ENCODE results near the gene ABCC4.
A peak's percentile ranks its signal among the peaks of the same experiment; 100 is the strongest.

The ABCC4 gene

DNA sequence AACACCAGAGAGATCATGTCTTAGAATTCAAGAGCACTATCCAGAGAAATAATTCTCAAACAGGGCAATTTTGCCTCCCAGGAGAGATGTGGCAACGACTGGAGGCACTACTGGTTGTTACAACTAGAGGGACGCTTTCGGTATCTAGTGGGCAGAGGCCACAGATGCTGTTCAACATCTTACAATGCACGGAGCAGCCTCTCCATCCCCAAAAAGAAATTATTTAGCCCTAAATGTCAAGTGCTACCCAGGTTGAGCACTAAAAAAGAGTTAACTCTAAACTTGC lies 78.6 kb downstream of the ABCC4 start:
- H3K27ac ChIP-seq (ENCODE audit: extremely low read depth, low read depth, low read length): no peak overlapping the region
- POLR2A ChIA-PET: no interaction called here
- CTCF ChIA-PET: interaction anchor here (0.6 to 0.7 kb wide), 2 partner anchors 8 to 176 kb away, joined by 3 to 8 read pairs; no protein-coding TSS in a partner anchor

DNA sequence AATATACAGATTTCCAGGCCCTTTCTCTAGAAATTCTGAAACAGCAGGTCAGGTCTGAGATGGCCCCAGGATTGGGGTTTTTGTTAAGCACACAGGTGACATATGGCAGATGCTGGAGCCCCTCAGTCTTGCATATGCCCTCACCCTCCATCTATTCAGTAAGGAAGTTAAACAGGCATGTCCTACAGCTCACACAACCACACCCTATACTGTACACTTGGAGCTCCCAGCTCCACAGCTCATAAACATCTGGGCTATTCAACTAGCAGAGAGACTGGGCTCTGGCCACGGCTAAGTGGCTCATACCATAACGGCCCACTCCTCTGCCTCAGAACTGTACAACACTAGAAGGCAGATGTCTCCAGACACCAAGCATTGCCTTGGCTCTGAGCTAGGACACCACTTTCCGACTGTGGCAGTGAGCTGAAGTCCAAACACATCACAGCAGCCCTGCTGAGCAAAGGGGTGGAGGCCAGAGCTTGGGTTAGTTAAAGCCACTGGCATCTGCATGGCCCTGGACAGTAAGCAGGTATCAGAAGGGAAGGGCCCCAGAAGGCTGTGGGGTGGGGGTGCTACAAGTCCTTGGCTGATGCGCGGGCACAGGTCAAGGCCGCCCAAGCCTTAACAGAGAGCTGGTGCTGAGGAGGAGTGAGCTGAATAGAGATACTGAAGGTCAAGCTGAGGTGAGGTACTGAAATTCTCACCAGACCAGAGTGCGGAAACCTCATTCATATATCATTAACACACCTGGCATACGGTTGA lies 79.1 kb downstream of the ABCC4 start:
- H3K36me3 ChIP-seq (ENCODE audit: control insufficient read depth in 2 of 2, insufficient read depth in 1 of 2, low read length in 2 of 2): no peaks in the 10 kb centered on the region
- POLR2A ChIA-PET: no interaction called here
- H3K4me1 ChIP-seq (ENCODE audit: control insufficient read depth, insufficient read depth, low read length): peaks cover 5% of the 10 kb centered on the region; the same call in 1 of the 2 replicates
- H3K9me3 ChIP-seq (ENCODE audit: control insufficient read depth, insufficient read depth, low read depth, low read length): no peaks in the 10 kb centered on the region
- no peak overlapping the region for H3K27ac ChIP-seq (ENCODE audit: extremely low read depth, low read depth, low read length)
- H3K4me3 ChIP-seq (ENCODE audit: low read depth, low read length): no peak overlapping the region
- CTCF ChIA-PET: interaction anchor here (0.6 to 0.7 kb wide), 2 partner anchors 9 to 177 kb away, joined by 3 to 8 read pairs; no protein-coding TSS in a partner anchor
- no peak for TF ChIP-seq MEIS1 (CRISPR knock-in tag; IDR thresholded peaks at IDR 0.05; ENCODE audit: borderline replicate concordance)
- TF ChIP-seq, protein P1, sequence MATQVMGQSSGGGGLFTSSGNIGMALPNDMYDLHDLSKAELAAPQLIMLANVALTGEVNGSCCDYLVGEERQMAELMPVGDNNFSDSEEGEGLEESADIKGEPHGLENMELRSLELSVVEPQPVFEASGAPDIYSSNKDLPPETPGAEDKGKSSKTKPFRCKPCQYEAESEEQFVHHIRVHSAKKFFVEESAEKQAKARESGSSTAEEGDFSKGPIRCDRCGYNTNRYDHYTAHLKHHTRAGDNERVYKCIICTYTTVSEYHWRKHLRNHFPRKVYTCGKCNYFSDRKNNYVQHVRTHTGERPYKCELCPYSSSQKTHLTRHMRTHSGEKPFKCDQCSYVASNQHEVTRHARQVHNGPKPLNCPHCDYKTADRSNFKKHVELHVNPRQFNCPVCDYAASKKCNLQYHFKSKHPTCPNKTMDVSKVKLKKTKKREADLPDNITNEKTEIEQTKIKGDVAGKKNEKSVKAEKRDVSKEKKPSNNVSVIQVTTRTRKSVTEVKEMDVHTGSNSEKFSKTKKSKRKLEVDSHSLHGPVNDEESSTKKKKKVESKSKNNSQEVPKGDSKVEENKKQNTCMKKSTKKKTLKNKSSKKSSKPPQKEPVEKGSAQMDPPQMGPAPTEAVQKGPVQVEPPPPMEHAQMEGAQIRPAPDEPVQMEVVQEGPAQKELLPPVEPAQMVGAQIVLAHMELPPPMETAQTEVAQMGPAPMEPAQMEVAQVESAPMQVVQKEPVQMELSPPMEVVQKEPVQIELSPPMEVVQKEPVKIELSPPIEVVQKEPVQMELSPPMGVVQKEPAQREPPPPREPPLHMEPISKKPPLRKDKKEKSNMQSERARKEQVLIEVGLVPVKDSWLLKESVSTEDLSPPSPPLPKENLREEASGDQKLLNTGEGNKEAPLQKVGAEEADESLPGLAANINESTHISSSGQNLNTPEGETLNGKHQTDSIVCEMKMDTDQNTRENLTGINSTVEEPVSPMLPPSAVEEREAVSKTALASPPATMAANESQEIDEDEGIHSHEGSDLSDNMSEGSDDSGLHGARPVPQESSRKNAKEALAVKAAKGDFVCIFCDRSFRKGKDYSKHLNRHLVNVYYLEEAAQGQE (tag by site-specific recombination; IDR thresholded peaks at IDR 0.05): no peak
- no peak for TF ChIP-seq ZNF155 (tag by site-specific recombination; IDR thresholded peaks at IDR 0.05)
- TF ChIP-seq HOXD13 (CRISPR knock-in tag; IDR thresholded peaks at IDR 0.05; ENCODE audit: borderline replicate concordance): no peak
- no peak for TF ChIP-seq ZNF791 (tag by site-specific recombination; IDR thresholded peaks at IDR 0.05)

More for the DNA sequence above, 78.6 kb downstream of the ABCC4 start:
- TF ChIP-seq SALL2 (tag by site-specific recombination; IDR thresholded peaks at IDR 0.05; ENCODE audit: borderline replicate concordance) (no peak), ZBTB48 (tag by site-specific recombination; IDR thresholded peaks at IDR 0.05) (no peak), ZNF677 (tag by site-specific recombination; IDR thresholded peaks at IDR 0.05) (no peak), ZNF529 (tag by site-specific recombination; IDR thresholded peaks at IDR 0.05; ENCODE audit: insufficient replicate concordance) (no peak), ZNF596 (tag by site-specific recombination; IDR thresholded peaks at IDR 0.05) (no peak), ZNF843 (tag by site-specific recombination; IDR thresholded peaks at IDR 0.05) (no peak), ZNF335 (tag by site-specific recombination; conservative IDR thresholded peaks at IDR 0.05) (no peak), ZNF76 (tag by site-specific recombination; IDR thresholded peaks at IDR 0.05; ENCODE audit: borderline replicate concordance, low read depth) (no peak), ZNF324 (tag by site-specific recombination; IDR thresholded peaks at IDR 0.05) (no peak)
- TF ChIP-seq, protein P2, sequence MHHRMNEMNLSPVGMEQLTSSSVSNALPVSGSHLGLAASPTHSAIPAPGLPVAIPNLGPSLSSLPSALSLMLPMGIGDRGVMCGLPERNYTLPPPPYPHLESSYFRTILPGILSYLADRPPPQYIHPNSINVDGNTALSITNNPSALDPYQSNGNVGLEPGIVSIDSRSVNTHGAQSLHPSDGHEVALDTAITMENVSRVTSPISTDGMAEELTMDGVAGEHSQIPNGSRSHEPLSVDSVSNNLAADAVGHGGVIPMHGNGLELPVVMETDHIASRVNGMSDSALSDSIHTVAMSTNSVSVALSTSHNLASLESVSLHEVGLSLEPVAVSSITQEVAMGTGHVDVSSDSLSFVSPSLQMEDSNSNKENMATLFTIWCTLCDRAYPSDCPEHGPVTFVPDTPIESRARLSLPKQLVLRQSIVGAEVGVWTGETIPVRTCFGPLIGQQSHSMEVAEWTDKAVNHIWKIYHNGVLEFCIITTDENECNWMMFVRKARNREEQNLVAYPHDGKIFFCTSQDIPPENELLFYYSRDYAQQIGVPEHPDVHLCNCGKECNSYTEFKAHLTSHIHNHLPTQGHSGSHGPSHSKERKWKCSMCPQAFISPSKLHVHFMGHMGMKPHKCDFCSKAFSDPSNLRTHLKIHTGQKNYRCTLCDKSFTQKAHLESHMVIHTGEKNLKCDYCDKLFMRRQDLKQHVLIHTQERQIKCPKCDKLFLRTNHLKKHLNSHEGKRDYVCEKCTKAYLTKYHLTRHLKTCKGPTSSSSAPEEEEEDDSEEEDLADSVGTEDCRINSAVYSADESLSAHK (tag by site-specific recombination; IDR thresholded peaks at IDR 0.05): no peak
- Histone ChIP-seq H3K36me3 (ENCODE audit: control insufficient read depth in 2 of 2, insufficient read depth in 1 of 2, low read length in 2 of 2) (no peaks in the 10 kb centered on the region), H3K4me1 (ENCODE audit: control insufficient read depth, insufficient read depth, low read length) (peaks cover 5% of the 10 kb centered on the region; the same call in 1 of the 2 replicates), H3K4me3 (ENCODE audit: low read depth, low read length) (no peak overlapping the region), H3K9me3 (ENCODE audit: control insufficient read depth, insufficient read depth, low read depth, low read length) (no peaks in the 10 kb centered on the region)

DNA sequence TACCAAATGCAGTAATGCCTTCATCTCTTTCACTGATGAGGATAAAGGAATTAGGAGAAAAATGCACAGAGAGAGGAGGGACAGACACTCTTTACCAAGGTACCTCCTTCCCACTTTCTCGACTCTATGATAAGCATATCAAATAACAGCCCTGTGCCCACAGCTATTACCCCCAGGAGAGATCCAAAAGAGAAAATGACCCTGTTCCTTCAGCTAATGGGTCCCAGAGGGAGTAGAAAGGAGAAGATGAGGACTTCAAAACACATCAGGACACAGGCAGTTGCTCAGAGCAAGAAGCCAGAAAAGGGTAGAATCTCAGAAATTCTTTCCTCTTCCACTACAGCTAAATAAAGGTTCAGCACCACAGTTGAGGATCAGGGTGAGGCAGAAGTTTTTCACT lies 80.6 kb downstream of the ABCC4 start:
- Histone ChIP-seq H3K4me3 (ENCODE audit: low read depth, low read length) (no peak overlapping the region), H3K27ac (ENCODE audit: extremely low read depth, low read depth, low read length) (no peak overlapping the region), H3K4me1 (ENCODE audit: control insufficient read depth, insufficient read depth, low read length) (0 out of 2 replicates have a peak, but pooled peaks cover 3% of the 10 kb centered on the region), H3K36me3 (ENCODE audit: control insufficient read depth in 2 of 2, insufficient read depth in 1 of 2, low read length in 2 of 2) (no peaks in the 10 kb centered on the region), H3K9me3 (ENCODE audit: control insufficient read depth, insufficient read depth, low read depth, low read length) (no peaks in the 10 kb centered on the region)
- CTCF ChIA-PET: no interaction called here
- POLR2A ChIA-PET: no interaction called here
- TF ChIP-seq ZSCAN30 (tag by site-specific recombination; IDR thresholded peaks at IDR 0.05): no peak
- TF ChIP-seq GLIS1 (tag by site-specific recombination; IDR thresholded peaks at IDR 0.05): peak; percentile 60
- TF ChIP-seq, protein P3, sequence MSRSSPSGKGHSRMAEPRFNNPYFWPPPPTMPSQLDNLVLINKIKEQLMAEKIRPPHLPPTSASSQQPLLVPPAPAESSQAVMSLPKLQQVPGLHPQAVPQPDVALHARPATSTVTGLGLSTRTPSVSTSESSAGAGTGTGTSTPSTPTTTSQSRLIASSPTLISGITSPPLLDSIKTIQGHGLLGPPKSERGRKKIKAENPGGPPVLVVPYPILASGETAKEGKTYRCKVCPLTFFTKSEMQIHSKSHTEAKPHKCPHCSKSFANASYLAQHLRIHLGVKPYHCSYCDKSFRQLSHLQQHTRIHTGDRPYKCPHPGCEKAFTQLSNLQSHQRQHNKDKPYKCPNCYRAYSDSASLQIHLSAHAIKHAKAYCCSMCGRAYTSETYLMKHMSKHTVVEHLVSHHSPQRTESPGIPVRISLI (tag by site-specific recombination; IDR thresholded peaks at IDR 0.05): no peak
- TF ChIP-seq, protein P4, sequence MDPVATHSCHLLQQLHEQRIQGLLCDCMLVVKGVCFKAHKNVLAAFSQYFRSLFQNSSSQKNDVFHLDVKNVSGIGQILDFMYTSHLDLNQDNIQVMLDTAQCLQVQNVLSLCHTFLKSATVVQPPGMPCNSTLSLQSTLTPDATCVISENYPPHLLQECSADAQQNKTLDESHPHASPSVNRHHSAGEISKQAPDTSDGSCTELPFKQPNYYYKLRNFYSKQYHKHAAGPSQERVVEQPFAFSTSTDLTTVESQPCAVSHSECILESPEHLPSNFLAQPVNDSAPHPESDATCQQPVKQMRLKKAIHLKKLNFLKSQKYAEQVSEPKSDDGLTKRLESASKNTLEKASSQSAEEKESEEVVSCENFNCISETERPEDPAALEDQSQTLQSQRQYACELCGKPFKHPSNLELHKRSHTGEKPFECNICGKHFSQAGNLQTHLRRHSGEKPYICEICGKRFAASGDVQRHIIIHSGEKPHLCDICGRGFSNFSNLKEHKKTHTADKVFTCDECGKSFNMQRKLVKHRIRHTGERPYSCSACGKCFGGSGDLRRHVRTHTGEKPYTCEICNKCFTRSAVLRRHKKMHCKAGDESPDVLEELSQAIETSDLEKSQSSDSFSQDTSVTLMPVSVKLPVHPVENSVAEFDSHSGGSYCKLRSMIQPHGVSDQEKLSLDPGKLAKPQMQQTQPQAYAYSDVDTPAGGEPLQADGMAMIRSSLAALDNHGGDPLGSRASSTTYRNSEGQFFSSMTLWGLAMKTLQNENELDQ (tag by site-specific recombination; IDR thresholded peaks at IDR 0.05; ENCODE audit: low read depth): no peak
- no peak for TF ChIP-seq ZNF324 (tag by site-specific recombination; IDR thresholded peaks at IDR 0.05)
- no peak for TF ChIP-seq ZNF266 (tag by site-specific recombination; IDR thresholded peaks at IDR 0.05; ENCODE audit: low read depth)
